Measurements from ENCODE around the gene PARN.

DNA sequence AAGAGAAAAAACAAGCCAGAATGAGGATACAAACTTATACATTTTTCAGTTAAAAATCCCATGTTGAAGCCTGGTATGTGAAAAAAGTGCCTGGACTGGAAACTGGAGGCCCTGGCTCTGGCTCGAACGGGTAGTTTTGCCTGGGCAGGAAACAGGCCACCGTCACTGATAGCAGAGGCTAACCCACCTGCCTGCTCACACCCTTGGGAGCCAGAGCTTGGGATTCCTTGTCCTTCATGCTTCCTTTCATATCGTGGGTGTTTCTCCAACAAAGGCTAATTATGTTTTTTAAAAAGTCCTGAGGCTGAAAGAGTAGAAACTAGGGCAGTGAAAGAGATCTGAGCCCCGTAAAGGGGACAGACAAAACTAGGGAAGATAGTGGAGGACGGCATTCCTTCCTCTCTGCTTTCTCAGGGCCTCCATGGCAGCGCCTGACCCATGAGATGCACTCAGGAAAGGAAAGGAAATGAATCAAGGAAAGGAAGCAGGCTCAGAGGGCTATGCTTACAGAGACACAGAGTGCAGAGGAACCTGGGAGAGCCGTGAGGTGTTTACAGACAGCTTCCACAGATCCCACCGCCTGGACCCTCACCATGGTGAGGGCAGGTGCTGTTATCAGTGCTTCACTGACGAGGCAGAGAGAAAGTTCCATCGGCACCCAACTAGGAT, 138.1 kb downstream of the PARN start:
- no peak for TF ChIP-seq CTCF (IDR thresholded peaks at IDR 0.05)
- no peak for TF ChIP-seq POLR2A (IDR thresholded peaks at IDR 0.05)

Data from right lobe of liver (tissue), 4 donors.